Hepatocyte (in vitro differentiated cells): ENCODE measurements around the gene INSYN1. TPM values are rescaled to one million over a fixed set of nuclear protein-coding genes. Genes with fewer than 3 reads are reported as not detected.

ENCODE experiments used
- DNase-seq: peaks from one replicate; pipeline ENCODE4 v3.0.0-alpha.2; 2016; ENCODE audit warnings: low spot score
- H2AFZ ChIP-seq: fragments of 200-600 bp; sonication (generic); 2 replicates; pipeline ENCODE4 v1.6.0; 2016; ENCODE audit warnings: antibody characterized with exemption, mild to moderate bottlenecking
- H3K27ac ChIP-seq: fragments of 200-600 bp; sonication (generic); 2 replicates; pipeline ENCODE4 v1.5.1; 2016; ENCODE audit warnings: mild to moderate bottlenecking
- H3K27me3 ChIP-seq: fragments of 200-600 bp; sonication (generic); 2 replicates; pipeline ENCODE4 v1.6.1; 2016
- H3K36me3 ChIP-seq: fragments of 200-600 bp; sonication (generic); replicated peaks from 2 replicates; pipeline ENCODE4 v1.5.1; 2016; ENCODE audit warnings: low read depth; ENCODE audit not compliant: insufficient read depth
- H3K4me1 ChIP-seq: fragments of 200-600 bp; sonication (generic); 2 replicates; pipeline ENCODE4 v1.5.1; 2016; ENCODE audit warnings: mild to moderate bottlenecking, moderate library complexity; ENCODE audit not compliant: insufficient read depth
- H3K4me2 ChIP-seq: fragments of 200-600 bp; sonication (generic); 2 replicates; pipeline ENCODE4 v1.6.0; 2016
- H3K4me3 ChIP-seq: fragments of 200-600 bp; sonication (generic); 2 replicates; pipeline ENCODE4 v1.5.1; 2016; ENCODE audit warnings: mild to moderate bottlenecking
- H3K79me2 ChIP-seq: fragments of 200-600 bp; sonication (generic); 2 replicates; pipeline ENCODE4 v1.6.0; 2017; ENCODE audit warnings: mild to moderate bottlenecking
- H3K9me2 ChIP-seq: fragments of 200-600 bp; sonication (generic); replicated peaks from 2 replicates; pipeline ENCODE4 v1.6.0; 2017; ENCODE audit warnings: mild to moderate bottlenecking; ENCODE audit not compliant: insufficient read depth
- H3K9me3 ChIP-seq: fragments of 200-600 bp; sonication (generic); 2 replicates; pipeline ENCODE4 v1.5.1; 2016; ENCODE audit warnings: low read depth, mild to moderate bottlenecking
- H4K20me1 ChIP-seq: fragments of 200-600 bp; sonication (generic); 2 replicates; pipeline ENCODE4 v1.6.0; 2016; ENCODE audit warnings: mild to moderate bottlenecking; ENCODE audit not compliant: insufficient read depth, poor library complexity, severe bottlenecking
- EZH2 ChIP-seq: fragments of 200-600 bp; sonication (generic); IDR thresholded peaks from 2 replicates; pipeline ENCODE4 v1.6.1; 2016; ENCODE audit warnings: antibody characterized with exemption, mild to moderate bottlenecking, borderline replicate concordance
- EZH2phosphoT487 ChIP-seq: fragments of 200-600 bp; sonication (generic); IDR thresholded peaks from one replicate; pipeline ENCODE4 v1.6.1; 2018; ENCODE audit warnings: antibody characterized with exemption, mild to moderate bottlenecking, low read depth, moderate library complexity; ENCODE audit not compliant: unreplicated experiment, severe bottlenecking
- WGBS: methylation state at CpG from one replicate; pipeline ENCODE4 v1.1.6; 2016; ENCODE audit warnings: low lambda C conversion rate; ENCODE audit errors: missing lambda C conversion rate; 5-methylcytosine and 5-hydroxymethylcytosine counted together
- polyA plus RNA-seq: library from polyadenylated mRNA; unstranded; fragments of >200 nt; fragmentation: Nextera tagmentation; extraction: Ambion mirVana; gene quantifications from 2 replicates; pipeline ENCODE4 v1.2.1, GENCODE V29; 2016
- total RNA-seq: library from RNA; depleted of rRNA; stranded (reverse); fragments of >200 nt; gene quantifications from 2 replicates; pipeline ENCODE4 v1.2.3, GENCODE V29; 2014
- TF ChIP-seq, protein P1 (sequence below): fragments of 200-600 bp; sonication (generic); IDR thresholded peaks from 2 replicates; pipeline ENCODE4 v1.5.1; 2016; ENCODE audit warnings: antibody characterized with exemption, mild to moderate bottlenecking; ENCODE audit not compliant: poor library complexity

Gene INSYN1
- total and polyA plus RNA-seq, 2 experiments from 2014 or later = 3.3 to 8.1 TPM

DNA sequence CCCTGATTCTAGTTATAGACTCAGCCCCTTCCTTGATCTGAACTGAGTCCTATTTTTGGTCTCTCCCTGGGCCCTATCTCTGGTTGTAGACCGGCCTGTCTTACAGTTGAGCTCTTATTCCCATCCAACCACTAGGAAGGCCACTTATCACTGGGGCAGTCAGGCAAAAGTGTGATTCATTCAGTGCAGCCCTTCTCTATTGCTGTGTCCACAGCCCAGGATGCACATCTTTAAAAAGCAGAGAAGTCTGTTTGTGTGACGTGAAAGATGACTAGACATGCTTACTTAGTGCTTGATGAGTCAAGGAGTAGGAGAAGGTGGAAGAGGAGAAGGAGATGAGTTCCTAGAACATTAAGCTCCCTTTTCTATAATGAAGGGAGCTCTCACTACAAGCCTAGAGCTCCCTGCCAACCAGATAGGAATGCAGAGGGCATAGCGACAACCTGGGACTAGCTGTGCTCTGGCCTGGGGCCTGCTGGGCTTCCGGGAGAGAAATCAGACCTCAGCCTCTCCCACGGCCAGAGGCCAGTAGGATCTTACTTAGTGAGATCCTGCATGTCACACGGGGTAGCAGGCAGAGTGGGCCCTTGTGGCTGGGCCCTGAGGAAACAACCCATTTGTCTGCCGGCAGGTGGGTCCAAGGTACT, 25.7 kb downstream of the INSYN1 start:
- Histone ChIP-seq H3K9me3 (no peaks in the 10 kb centered on the region), H3K9me2 (no peaks in the 10 kb centered on the region), H3K79me2 (no peaks in the 10 kb centered on the region), H3K4me3 (no peak overlapping the region), H3K27ac (no peak overlapping the region), H2AFZ (no peak overlapping the region), H3K27me3 (no peaks in the 10 kb centered on the region), H3K4me1 (no peaks in the 10 kb centered on the region), H3K4me2 (no peak overlapping the region), H4K20me1 (no peaks in the 10 kb centered on the region), H3K36me3 (no peaks in the 10 kb centered on the region)
- 80% methylated on average over 7 of the region's 7 CpGs for WGBS
- DNase-seq = peak; percentile 34
- TF ChIP-seq EZH2 (no peak), EZH2phosphoT487 (no peak)
- TF ChIP-seq, protein P1, sequence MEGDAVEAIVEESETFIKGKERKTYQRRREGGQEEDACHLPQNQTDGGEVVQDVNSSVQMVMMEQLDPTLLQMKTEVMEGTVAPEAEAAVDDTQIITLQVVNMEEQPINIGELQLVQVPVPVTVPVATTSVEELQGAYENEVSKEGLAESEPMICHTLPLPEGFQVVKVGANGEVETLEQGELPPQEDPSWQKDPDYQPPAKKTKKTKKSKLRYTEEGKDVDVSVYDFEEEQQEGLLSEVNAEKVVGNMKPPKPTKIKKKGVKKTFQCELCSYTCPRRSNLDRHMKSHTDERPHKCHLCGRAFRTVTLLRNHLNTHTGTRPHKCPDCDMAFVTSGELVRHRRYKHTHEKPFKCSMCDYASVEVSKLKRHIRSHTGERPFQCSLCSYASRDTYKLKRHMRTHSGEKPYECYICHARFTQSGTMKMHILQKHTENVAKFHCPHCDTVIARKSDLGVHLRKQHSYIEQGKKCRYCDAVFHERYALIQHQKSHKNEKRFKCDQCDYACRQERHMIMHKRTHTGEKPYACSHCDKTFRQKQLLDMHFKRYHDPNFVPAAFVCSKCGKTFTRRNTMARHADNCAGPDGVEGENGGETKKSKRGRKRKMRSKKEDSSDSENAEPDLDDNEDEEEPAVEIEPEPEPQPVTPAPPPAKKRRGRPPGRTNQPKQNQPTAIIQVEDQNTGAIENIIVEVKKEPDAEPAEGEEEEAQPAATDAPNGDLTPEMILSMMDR = no peak

GRCh38 chr15:73724212-73724611, 28.9 kb downstream of the INSYN1 start:
- no peak for DNase-seq
- H3K4me1 ChIP-seq = no peaks in the 10 kb centered on the region
- TF ChIP-seq EZH2phosphoT487 (no peak), EZH2 (no peak)
- TF ChIP-seq, protein P1 = no peak
- no peak overlapping the region for H3K4me3 ChIP-seq
- H3K27ac ChIP-seq = no peak overlapping the region
- H2AFZ ChIP-seq = no peak overlapping the region
- no peak overlapping the region for H3K4me2 ChIP-seq
- H3K27me3 ChIP-seq = no peaks in the 10 kb centered on the region
- 78% methylated on average over 3 of the region's 3 CpGs for WGBS
- no peaks in the 10 kb centered on the region for H3K36me3 ChIP-seq
- H4K20me1 ChIP-seq = no peaks in the 10 kb centered on the region
- no peaks in the 10 kb centered on the region for H3K9me3 ChIP-seq
- H3K9me2 ChIP-seq = no peaks in the 10 kb centered on the region
- H3K79me2 ChIP-seq = no peaks in the 10 kb centered on the region

- Histone ChIP-seq H2AFZ (no peak overlapping the region), H3K27me3 (no peaks in the 10 kb centered on the region), H3K9me2 (no peaks in the 10 kb centered on the region), H3K27ac (no peak overlapping the region), H4K20me1 (no peaks in the 10 kb centered on the region), H3K36me3 (no peaks in the 10 kb centered on the region), H3K4me2 (no peak overlapping the region), H3K4me3 (no peak overlapping the region), H3K4me1 (no peaks in the 10 kb centered on the region), H3K9me3 (no peaks in the 10 kb centered on the region), H3K79me2 (no peaks in the 10 kb centered on the region)
- DNase-seq = no peak
- WGBS = 58% methylated on average over 4 of the region's 4 CpGs
- no peak for TF ChIP-seq EZH2phosphoT487
- TF ChIP-seq, protein P1 = no peak
- TF ChIP-seq EZH2 = no peak
These were observed 30.0 kb downstream of the INSYN1 start for GRCh38 chr15:73723191-73723590.
